Esophagus squamous epithelium (tissue), 5 donors: ENCODE data around the gene FSTL4. TPM values are rescaled to one million over a fixed set of nuclear protein-coding genes. Genes with fewer than 3 reads are reported as not detected.

Experiments
- DNase-seq: peaks from one replicate; lab custom pipeline; 2025; lab: John Stamatoyannopoulos, UW
- H3K27ac ChIP-seq, 4 donors: fragments of 200-600 bp; sonication (generic); one replicate each; pipeline ENCODE4 v1.5.1; 2016 to 2019; ENCODE audit warnings: mild to moderate bottlenecking in 1 of 4
- H3K27me3 ChIP-seq, 4 donors: fragments of 200-600 bp; sonication (generic); 1 replicate in 3 of 4; 2 replicates in 1 of 4; pipeline versions ENCODE4 v1.5.1 to v1.6.0; 2017 to 2021; ENCODE audit warnings: antibody characterized with exemption in 1 of 4
- H3K36me3 ChIP-seq, 3 donors: fragments of 200-600 bp; sonication (generic); one replicate each; pipeline ENCODE4 v1.5.1; 2016 to 2019
- H3K4me1 ChIP-seq, 3 donors: fragments of 200-600 bp; sonication (generic); one replicate each; pipeline ENCODE4 v1.5.1; 2017 to 2019
- H3K4me3 ChIP-seq, 4 donors: fragments of 200-600 bp; sonication (generic); 1 replicate in 3 of 4; 2 replicates in 1 of 4; pipeline ENCODE4 v1.5.1; 2016 to 2019; ENCODE audit warnings: mild to moderate bottlenecking in 2 of 4, moderate library complexity in 1 of 4
- H3K9me3 ChIP-seq, 3 donors: fragments of 200-600 bp; sonication (generic); one replicate each; pipeline ENCODE4 v1.5.1; 2016 to 2019
- POLR2A ChIP-seq, 4 donors: fragments of 450-650 bp; IDR thresholded peaks; one replicate each; pipeline ENCODE4 v1.6.1; 2017; ENCODE audit warnings: antibody characterized with exemption in 4 of 4, mild to moderate bottlenecking in 4 of 4, moderate library complexity in 3 of 4
- WGBS, 2 donors: methylation state at CpG; one replicate each; pipeline ENCODE4 v1.1.5; 2018; 5-methylcytosine and 5-hydroxymethylcytosine counted together
- intact Hi-C: fragments of 100-400 bp; cut with DNase I; formaldehyde crosslinking; loops from one replicate; pipeline ENCODE4 v1.15.0; 2022
- total RNA-seq, 4 donors: library from RNA; depleted of rRNA; stranded (reverse); fragments of >200 nt; gene quantifications; one replicate each; pipeline ENCODE4 v1.1.0, GENCODE V29; 2016
- TF ChIP-seq, protein P1 (sequence below), 6 experiments: fragments of 450-650 bp in 4 of 6; fragments of 200-600 bp in 2 of 6; sonication (generic) in 2 of 6; IDR thresholded peaks; one replicate each; pipeline ENCODE4 v1.5.1; 2016 to 2019; ENCODE audit warnings: antibody characterized with exemption in 6 of 6, mild to moderate bottlenecking in 4 of 6, moderate library complexity in 4 of 6
- donor health status: DM: yes; HTN: yes; CAD: no.

FSTL4 gene
- total RNA-seq, 4 donors from 2014 or later: 0.53 to 4.1 (median 1.4) TPM

DNA sequence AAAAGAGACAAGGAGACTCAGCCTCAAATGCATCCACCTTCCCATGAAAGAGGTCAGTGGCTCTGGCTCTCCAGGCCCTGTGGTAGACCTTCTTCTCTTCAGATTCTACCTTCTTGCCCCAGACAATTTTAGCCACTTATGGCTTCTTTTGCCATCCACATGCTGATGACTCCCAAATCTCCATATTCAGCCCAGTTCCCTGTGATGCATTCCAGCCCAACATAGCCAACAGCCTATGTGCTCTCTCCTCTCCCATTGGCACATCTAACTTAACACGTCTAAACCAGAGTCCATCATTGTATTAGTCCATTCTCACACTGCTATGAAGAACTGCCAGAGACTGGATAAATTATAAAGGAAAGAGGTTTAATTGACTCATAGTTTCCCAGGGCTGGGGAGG is 108.8 kb downstream of the FSTL4 start:
- intact Hi-C loops: no loop called here
- Histone ChIP-seq H3K9me3 (no peaks in the 10 kb centered on the region), H3K27me3 (no peaks in the 10 kb centered on the region), H3K4me3 (no peak overlapping the region), H3K36me3 (no peaks in the 10 kb centered on the region), H3K4me1 (no peaks in the 10 kb centered on the region), H3K27ac (no peak overlapping the region)
- TF ChIP-seq, protein P1, sequence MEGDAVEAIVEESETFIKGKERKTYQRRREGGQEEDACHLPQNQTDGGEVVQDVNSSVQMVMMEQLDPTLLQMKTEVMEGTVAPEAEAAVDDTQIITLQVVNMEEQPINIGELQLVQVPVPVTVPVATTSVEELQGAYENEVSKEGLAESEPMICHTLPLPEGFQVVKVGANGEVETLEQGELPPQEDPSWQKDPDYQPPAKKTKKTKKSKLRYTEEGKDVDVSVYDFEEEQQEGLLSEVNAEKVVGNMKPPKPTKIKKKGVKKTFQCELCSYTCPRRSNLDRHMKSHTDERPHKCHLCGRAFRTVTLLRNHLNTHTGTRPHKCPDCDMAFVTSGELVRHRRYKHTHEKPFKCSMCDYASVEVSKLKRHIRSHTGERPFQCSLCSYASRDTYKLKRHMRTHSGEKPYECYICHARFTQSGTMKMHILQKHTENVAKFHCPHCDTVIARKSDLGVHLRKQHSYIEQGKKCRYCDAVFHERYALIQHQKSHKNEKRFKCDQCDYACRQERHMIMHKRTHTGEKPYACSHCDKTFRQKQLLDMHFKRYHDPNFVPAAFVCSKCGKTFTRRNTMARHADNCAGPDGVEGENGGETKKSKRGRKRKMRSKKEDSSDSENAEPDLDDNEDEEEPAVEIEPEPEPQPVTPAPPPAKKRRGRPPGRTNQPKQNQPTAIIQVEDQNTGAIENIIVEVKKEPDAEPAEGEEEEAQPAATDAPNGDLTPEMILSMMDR (IDR thresholded peaks at IDR 0.05): no peak
- TF ChIP-seq POLR2A (IDR thresholded peaks at IDR 0.05): no peak
- no peak for DNase-seq
- 87 to 100% methylated on average over 1 of the region's 1 CpG for WGBS, 2 donors

DNA sequence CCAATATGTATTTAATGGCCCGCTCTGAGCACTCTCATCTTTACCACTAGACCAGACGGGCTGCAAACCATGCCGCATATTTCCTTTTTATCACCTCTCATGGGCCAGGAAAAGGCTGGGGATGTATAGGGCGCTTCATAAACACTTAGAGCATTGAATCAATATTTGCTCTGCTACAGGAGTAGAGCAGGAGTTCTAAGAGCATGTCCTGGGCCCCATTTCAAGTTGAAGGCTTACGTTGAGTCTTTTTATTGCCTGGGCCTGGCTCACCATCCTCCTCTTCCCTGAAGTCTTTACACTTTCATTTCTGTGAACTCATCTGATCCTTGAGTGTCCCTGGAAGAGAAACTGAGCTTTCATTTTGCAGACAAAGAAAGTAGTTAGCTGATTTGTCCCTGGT is 112.4 kb downstream of the FSTL4 start:
- H3K4me1 ChIP-seq: no peaks in the 10 kb centered on the region
- no peak for DNase-seq
- H3K36me3 ChIP-seq: no peaks in the 10 kb centered on the region
- H3K27ac ChIP-seq: no peak overlapping the region
- 87 to 91% methylated on average over 5 of the region's 5 CpGs for WGBS, 2 donors
- H3K4me3 ChIP-seq: no peak overlapping the region
- TF ChIP-seq POLR2A (IDR thresholded peaks at IDR 0.05): no peak
- TF ChIP-seq, protein P1 (IDR thresholded peaks at IDR 0.05): no peak
- H3K27me3 ChIP-seq: no peaks in the 10 kb centered on the region
- intact Hi-C loops: no loop called here
- no peaks in the 10 kb centered on the region for H3K9me3 ChIP-seq

DNA sequence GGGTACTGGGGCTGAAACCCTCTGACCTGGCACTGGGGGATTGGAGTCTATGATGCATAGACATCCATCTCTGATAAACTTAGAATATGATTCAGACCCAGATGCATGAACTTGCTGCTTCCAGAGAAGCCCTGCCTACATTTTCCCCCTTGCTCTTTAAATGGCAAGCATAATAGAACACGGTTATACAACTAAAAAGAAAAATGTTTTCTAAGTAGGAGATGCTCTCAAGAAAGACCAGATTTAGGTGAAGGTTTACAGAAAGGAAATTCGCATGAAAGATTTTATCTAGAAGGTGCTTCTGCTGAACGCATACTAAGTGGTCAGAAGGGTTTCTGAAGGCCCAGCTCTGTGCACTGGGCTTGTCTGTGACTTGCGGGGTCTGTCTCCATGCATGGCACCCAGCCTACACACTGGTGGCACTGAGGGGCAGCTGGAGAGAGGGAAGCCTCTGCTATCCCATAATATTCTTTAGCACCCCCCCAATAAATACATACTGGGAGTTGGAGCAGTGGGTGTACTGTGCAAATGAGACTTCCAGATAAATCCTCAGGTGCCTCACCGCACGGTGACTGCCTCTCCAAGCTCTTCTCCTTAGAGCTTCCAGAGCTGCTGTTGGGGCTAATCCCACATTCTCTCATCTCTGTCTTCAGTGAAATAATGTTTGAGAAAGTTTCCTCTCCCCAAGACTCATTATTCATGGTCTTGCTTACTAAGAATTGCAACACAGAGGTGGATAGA is 114.6 kb downstream of the FSTL4 start:
- H3K9me3 ChIP-seq: no peaks in the 10 kb centered on the region
- no peaks in the 10 kb centered on the region for H3K4me1 ChIP-seq
- H3K27me3 ChIP-seq: no peaks in the 10 kb centered on the region
- no peak overlapping the region for H3K4me3 ChIP-seq
- no peak overlapping the region for H3K27ac ChIP-seq
- DNase-seq: no peak
- H3K36me3 ChIP-seq: no peaks in the 10 kb centered on the region
- intact Hi-C loops: no loop called here
- 80 to 83% methylated on average over 6 of the region's 6 CpGs for WGBS, 2 donors
- TF ChIP-seq POLR2A (IDR thresholded peaks at IDR 0.05): no peak
- TF ChIP-seq, protein P1 (IDR thresholded peaks at IDR 0.05): no peak

DNA sequence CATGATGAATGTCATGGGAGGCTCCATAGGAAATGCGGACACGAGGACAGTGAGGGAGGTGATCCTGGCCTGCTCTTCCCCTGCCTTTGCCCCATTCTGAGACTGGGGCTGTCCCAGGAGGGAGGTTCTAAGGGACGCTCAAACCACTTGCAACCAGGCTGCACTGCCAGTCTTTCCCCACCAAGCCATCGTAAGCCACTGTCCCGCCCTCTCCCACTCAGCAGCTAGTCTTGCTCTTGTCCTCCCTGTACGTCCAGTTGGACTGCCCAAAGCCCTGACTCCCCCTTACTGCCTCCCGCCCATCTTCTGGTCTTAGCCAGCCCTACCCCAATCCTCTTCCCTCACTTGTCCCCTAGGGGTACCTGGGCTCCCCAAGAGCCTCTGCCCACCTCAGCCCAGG is 115.7 kb downstream of the FSTL4 start:
- H3K27ac ChIP-seq: no peak overlapping the region
- H3K27me3 ChIP-seq: no peaks in the 10 kb centered on the region
- H3K36me3 ChIP-seq: no peaks in the 10 kb centered on the region
- 81 to 88% methylated on average over 5 to 7 of the region's 7 CpGs for WGBS, 2 donors
- H3K9me3 ChIP-seq: no peaks in the 10 kb centered on the region
- H3K4me3 ChIP-seq: no peak overlapping the region
- intact Hi-C loops: no loop called here
- no peaks in the 10 kb centered on the region for H3K4me1 ChIP-seq
- DNase-seq: no peak
- TF ChIP-seq, protein P1 (IDR thresholded peaks at IDR 0.05): no peak
- TF ChIP-seq POLR2A (IDR thresholded peaks at IDR 0.05): no peak

DNA sequence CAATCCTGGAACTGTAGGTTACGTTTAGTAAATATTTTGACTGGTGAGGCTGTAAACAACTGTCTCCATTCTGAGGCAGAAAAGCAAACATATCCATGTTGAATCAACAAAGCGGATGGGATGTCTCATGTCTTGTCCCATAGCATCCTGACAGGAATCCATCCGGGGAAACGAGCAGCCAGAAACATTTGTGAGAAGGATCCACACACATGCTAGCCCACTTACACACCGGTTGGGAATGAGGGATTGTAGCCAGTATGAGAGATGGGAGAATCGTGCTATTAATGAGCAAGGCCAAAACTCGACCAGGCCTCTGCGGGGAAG is 117.5 kb downstream of the FSTL4 start:
- Histone ChIP-seq H3K27ac (no peak overlapping the region), H3K9me3 (no peaks in the 10 kb centered on the region), H3K36me3 (no peaks in the 10 kb centered on the region), H3K4me3 (no peak overlapping the region), H3K4me1 (no peaks in the 10 kb centered on the region), H3K27me3 (no peaks in the 10 kb centered on the region)
- intact Hi-C loops: no loop called here
- DNase-seq: no peak
- TF ChIP-seq, protein P1 (IDR thresholded peaks at IDR 0.05): no peak
- no peak for TF ChIP-seq POLR2A (IDR thresholded peaks at IDR 0.05)
- 73 to 78% methylated on average over 8 of the region's 8 CpGs for WGBS, 2 donors
